ENCODE results near the gene CXorf66.
"Not testable (repeated sequence)": the region's sequence is repeated elsewhere in the genome, so short reads cannot be mapped to it uniquely, and the experiment has no call there.

The CXorf66 gene, protein sequence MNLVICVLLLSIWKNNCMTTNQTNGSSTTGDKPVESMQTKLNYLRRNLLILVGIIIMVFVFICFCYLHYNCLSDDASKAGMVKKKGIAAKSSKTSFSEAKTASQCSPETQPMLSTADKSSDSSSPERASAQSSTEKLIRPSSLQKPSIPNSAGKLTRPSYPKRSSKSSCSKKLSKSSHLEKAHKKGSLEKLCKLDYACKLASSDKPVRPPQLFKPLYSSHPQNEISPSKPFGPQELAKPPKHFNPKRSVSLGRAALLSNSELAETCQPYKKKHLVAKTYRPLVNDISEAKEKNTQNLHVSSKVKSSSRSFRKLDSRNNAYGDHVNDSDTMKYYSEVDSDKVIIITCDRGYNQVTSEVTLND

GRCh38 chrX:139965421-139965820, at the start of gene CXorf66:
TSS of gene CXorf66 (minus strand) at chrX:139965521. CDS start at chrX:139965496, 25 bp downstream.
- no peak for DNase-seq

DNA sequence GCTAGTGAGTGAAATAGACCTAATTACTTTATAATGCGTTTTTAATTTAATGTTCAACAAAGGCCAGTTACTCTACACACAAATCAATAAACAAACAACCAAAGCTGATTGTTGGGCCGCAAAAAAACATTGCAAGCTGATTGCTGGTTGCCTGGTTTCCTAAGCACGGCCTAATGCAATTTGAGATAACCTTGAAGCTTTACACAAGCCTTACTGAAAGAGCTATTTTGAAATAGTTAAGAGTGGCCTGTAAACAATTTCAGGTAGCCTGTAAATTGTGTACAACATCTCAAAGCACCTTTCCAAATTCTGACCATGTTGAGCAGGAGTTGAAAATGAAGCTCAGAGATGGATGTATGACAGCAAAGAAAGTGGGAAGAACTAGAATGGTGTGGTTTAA, 17.5 kb upstream of the CXorf66 start:
- DNase-seq: no peak

DNA sequence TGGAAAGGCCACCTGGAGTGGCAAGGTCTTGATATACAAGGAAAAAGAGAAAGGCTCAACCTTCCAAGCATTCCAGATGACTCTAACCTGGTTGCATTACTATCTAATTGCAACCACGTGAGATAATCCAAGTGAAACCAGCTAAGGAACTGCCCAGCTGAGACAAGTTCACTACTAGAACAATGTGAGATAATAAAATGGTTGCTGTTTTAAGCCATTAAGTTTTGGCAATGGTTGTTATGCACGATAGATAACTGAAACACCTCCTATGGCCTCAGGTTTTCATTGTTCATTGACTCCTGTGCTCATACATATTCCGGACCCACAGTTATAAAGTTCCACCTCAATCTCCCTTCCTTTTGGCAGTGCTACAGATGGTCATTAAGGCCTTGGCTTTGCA, 9.2 kb upstream of the CXorf66 start:
- DNase-seq: no peak

DNA sequence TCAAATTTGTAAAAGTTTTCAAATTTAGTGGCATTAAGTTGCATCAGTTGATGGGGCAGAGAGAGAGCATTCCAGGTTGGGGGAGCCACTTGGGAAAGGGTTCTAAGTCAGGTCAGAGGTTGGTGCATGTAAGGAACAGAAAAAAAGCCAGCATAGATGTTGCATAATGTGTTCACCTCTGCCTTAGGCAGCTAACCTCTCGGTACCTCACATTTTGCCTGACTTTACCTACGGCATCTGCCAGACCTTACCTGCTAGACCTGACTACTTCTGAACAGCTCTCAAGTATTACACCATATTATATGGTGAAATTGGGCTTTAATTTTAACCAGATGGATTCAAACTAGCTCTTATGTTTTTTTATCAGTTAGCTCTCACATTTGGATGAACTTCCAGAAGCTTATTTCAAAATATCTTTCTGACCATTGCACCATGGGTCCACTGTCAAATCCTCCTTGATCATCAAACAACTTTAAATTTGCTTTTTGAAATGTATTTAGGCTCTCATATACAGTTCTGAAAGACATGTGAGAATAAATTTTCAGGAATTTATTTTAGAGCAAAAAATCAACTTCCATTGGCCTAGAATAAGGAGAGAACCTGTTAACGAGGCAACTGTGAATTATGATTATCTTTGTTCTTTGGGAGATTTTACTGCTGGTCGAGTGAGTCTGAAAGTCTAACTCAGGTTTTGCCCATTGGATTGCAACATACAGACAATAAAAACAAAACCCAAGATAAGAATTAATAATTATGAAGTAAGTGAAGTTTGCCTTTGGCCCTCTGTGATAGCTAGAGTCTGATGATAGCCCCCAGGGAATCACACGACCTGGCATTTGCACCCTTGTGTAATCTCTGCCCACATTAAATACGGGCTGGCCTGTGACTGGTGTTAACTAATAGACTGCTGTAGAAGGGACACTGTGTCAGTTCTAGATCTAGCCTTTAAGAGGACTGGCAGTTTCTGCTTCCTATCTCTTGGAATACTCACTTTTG, 7.6 kb upstream of the CXorf66 start:
- DNase-seq: no peak

DNA sequence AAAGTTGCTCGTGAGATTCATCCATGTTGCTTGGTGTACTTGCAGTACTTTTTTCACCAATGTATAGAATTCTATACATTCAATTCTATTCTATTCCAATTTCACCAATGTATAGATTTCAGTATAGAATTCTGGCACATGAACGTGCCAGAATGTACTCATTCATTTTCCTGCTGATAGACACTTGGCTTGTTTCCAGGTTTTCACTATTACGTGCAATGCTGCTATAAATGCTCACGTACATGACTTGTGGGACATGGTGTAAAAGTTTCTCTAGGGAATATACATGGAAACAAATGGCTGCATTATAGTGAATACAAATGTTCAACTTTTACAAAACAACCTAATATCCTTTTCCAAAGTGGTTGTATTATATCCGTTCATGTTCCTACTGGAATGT, 6.8 kb upstream of the CXorf66 start:
- no peak for DNase-seq

DNA sequence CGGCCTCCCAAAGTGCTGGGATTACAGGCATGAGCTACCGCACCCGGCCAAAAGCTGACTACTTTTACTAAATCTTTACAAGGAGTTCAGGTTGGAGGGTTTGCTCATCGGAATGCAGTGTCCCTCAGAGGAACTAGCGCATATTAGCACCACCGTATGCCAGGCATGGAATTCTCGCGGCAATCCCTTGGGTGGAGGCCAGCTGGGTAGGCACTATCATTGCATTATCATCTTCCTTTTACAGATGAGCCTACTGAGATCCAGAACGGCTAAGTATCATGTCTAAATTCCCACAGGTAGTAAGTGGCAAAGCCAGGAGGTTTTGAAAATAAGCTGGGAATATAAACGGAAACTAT, 6.1 kb upstream of the CXorf66 start:
- DNase-seq: no peak

DNA sequence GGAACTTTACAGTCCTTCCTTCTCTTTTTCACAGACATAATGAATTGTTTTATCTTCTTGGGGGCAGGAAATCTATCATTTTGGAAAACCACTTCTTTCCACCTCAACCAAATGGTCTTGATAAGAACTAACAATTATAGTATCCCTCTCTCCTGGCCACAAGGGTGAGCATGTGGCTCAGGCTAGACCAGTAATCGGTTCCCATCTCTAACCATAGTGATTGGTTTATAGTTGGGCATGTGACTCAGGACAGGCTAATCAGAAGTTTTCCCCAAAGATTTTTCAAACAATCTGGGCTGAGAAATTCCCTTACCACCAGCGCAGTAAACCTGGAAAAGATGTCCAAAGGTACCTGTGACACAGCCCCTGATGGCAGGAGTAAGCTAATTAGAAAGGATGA, 4.0 kb upstream of the CXorf66 start:
- no peak for DNase-seq

- DNase-seq: no peak
Observed at GRCh38 chrX:139967750-139968149, 2.4 kb upstream of the CXorf66 start.

- no peak for DNase-seq
Observed at GRCh38 chrX:139967300-139967699, 2.0 kb upstream of the CXorf66 start.

DNA sequence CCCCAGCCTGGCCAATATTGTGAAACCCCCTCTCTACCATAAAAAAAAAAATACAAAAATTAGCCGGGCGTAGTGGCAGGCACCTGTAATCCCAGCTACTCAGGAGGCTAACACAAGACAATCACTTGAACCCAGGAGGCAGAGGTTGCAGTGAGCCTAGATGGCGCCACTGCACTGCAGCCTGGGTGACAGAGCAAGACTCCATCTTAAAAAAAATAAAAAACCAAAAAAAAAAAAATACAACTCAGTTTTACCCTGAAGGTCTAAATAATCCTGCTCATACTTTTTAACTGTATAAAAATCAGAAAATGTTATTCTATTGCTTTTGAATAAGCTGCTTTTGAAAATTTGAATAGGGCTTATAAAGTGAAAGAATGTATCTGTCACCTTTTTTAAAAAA, 838 bp upstream of the CXorf66 start:
- DNase-seq: not testable (repeated sequence)

DNA sequence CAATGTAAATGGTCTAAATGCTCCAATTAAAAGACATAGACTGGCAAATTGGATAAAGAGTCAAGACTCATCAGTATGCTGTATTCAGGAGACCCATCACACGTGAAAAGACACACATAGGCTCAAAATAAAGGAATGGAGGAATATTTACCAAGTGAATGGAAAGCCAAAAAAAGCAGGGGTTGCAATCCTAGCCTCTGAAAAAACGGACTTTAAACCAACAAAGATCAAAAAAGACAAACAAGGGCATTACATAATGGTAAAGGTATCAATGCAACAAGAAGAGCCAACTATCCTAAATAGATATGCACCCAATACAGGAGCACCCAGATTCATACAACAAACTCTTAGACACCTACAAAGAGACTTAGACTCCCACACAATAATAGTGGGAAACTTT, 4.2 kb downstream of the CXorf66 start:
- not testable (repeated sequence) for DNase-seq

DNA sequence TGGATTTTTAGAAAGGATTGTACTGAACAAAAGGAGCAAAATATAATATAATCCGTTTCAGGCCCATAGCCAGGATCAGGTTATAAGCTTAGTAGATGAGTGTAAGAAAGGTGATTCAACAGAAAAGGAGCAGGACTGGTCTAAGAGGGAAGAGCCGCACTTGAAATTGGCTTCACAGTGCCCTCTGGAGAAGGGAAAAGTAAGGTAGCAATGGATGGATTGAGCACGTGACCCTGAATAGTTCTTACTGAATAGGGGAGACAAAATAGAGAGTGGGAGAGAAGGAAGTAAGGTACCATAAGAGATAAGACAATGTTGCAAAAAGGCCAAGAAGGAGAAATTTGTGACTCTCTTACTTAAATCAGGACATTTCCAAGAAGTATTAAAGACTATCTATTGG, 15.6 kb downstream of the CXorf66 start:
- peak; percentile 5 to 37 for DNase-seq

DNA sequence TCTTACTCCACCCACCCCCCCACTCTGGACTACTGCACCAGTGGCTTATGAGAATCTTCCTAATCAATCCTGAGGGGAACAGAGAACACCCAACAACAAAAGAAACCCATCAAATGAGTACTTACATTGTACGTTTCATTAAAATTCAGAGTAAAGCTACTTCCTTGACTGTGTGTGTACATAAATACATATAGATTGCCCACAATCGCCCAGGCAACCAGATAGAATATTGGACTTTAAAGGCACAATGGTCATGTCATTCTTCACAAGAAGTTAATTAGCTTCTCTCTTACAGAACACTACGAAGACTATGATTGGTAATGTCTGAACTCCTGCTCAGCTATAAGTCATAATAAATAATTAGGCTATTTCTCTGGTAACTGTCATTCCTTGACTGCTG, 20.2 kb downstream of the CXorf66 start:
- DNase-seq: no peak

DNA sequence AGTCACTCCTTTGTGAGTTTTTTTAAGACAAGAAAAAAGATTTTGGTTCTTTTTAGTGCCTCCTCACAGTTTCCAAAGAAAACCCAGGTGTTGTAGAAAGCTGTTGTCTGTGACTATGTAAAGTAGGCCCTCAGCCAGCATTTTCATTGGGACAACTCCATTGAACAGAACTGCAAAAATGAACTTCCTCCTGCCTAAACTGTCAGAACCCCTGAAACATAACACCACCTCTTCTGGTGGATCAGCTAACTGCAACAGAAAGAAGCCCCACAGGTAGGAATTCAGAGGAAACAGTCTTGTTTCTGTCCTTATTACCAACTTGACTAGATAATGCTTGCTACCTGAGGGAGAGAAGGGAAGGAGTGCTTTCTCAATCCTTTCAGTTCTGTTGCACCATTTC, 29.1 kb downstream of the CXorf66 start:
- no peak for DNase-seq

DNA sequence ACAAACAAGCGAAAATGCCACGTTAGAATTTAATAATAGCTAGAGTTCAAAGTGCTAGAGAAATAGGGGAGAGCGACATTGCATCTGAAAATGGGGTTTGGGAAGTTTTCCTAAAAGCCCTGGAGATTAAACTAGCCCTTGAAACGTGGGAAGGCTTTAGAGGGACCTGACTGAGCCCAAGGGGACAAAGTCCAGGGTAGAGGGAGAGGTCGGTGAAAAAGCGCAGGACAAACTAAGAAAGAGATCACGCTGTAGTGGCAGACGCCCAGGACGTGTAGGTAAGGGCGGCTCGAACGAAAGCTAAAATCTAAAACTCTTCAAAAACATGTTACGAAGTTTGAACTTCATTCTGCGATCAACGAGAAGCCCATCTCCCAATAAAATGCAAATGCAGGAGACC, 31.4 kb downstream of the CXorf66 start:
- no peak for DNase-seq

GRCh38 chrX:139932901-139933796, 32.2 kb downstream of the CXorf66 start, which contains the start of gene ATP11C:
TSS of gene ATP11C (minus strand) at chrX:139933053. CDS start at chrX:139932042, 1,011 bp downstream.
- DNase-seq: peak; percentile 84 to 89

GRCh38 chrX:139932073-139932900, 33.0 kb downstream of the CXorf66 start:
- DNase-seq: peak; percentile 20 to 24

- peak in 1 of 2 experiments; percentile 16 for DNase-seq
Observed at GRCh38 chrX:139931646-139932072, 33.7 kb downstream of the CXorf66 start.

- peak; percentile 39 to 48 for DNase-seq
Observed at GRCh38 chrX:139930916-139931645, 34.2 kb downstream of the CXorf66 start.

DNA sequence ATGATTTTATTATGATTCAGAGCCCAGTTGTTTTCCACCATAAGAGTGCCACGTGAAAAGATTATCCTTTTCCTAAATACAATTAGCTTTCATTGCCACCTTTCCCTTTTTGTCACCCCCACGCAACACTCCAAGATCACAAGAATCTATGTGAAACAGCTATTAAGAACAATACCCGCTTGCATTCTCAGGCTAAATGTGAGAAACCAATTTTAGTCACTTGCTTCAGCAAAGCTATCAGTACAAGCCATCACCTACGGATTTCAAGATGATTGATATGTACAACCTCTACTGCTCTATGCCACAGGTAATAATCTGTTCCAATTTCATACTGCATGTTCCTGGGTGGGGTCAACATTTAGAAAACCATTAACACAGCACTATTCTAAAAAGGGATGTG, 34.9 kb downstream of the CXorf66 start:
- DNase-seq: no peak

- no peak for DNase-seq
Observed at GRCh38 chrX:139929876-139930275, 35.4 kb downstream of the CXorf66 start.

All from NCI-H524 (cell line).